H9 (cell line): ENCODE data around the gene DGKG. TPM values are rescaled to one million over a fixed set of nuclear protein-coding genes. Genes with fewer than 3 reads are reported as not detected.

Source experiments
- DNase-seq: peaks from one replicate; pipeline ENCODE4 v3.0.0-alpha.2; 2017
- H2AFZ ChIP-seq: one replicate; pipeline ENCODE4 v1.6.1; 2013; ENCODE audit warnings: mild to moderate bottlenecking, low read length, control low read depth, moderate library complexity
- H2AK5ac ChIP-seq: 2 replicates; pipeline ENCODE4 v1.6.1; 2013; ENCODE audit warnings: low read length, control low read depth, mixed read lengths; ENCODE audit not compliant: insufficient read length
- H2BK120ac ChIP-seq: one replicate; pipeline ENCODE4 v1.6.1; 2013; ENCODE audit warnings: low read depth, mild to moderate bottlenecking, low read length, control low read depth, inconsistent platforms; ENCODE audit not compliant: poor library complexity, severe bottlenecking
- H2BK12ac ChIP-seq: 2 replicates; pipeline ENCODE4 v1.6.1; 2013; ENCODE audit warnings: low read length, control low read depth, mixed read lengths, low read depth; ENCODE audit not compliant: insufficient read length
- H2BK15ac ChIP-seq: 2 replicates; pipeline ENCODE4 v1.6.1; 2013; ENCODE audit warnings: low read depth, low read length, control low read depth
- H2BK20ac ChIP-seq: one replicate; pipeline ENCODE4 v1.6.1; 2013; ENCODE audit warnings: low read depth, mild to moderate bottlenecking, low read length, control low read depth, inconsistent platforms; ENCODE audit not compliant: poor library complexity, severe bottlenecking
- H2BK5ac ChIP-seq: 2 replicates; pipeline ENCODE4 v1.6.1; 2013; ENCODE audit warnings: low read length, control low read depth, mixed read lengths; ENCODE audit not compliant: insufficient read length
- H3K14ac ChIP-seq: 2 replicates; pipeline ENCODE4 v1.6.1; 2013; ENCODE audit warnings: low read length, control low read depth; ENCODE audit not compliant: insufficient read depth
- H3K18ac ChIP-seq: 2 replicates; pipeline ENCODE4 v1.6.1; 2013; ENCODE audit warnings: low read depth, mild to moderate bottlenecking, mixed read lengths, low read length, control low read depth; ENCODE audit not compliant: insufficient read length
- H3K23ac ChIP-seq: 2 replicates; pipeline ENCODE4 v1.6.1; 2013; ENCODE audit warnings: low read length, control low read depth, mixed read lengths, low read depth; ENCODE audit not compliant: insufficient read length
- H3K23me2 ChIP-seq: 2 replicates; pipeline ENCODE4 v1.6.1; 2013; ENCODE audit warnings: low read depth, mild to moderate bottlenecking, mixed read lengths, low read length, control low read depth; ENCODE audit not compliant: insufficient read length, poor library complexity, severe bottlenecking
- H3K27ac ChIP-seq: 2 replicates; pipeline ENCODE4 v1.5.1; 2013; ENCODE audit warnings: low read length, control low read depth, mixed read lengths, low read depth; ENCODE audit not compliant: insufficient read length
- H3K27me3 ChIP-seq: 2 replicates; pipeline ENCODE4 v1.6.1; 2013; ENCODE audit warnings: low read length, control low read depth, inconsistent platforms; ENCODE audit not compliant: insufficient read depth
- H3K4ac ChIP-seq: 2 replicates; pipeline ENCODE4 v1.6.1; 2013; ENCODE audit warnings: low read depth, mild to moderate bottlenecking, control low read depth, inconsistent platforms, low read length, moderate library complexity
- H3K4me1 ChIP-seq: 2 replicates; pipeline ENCODE4 v1.6.1; 2013; ENCODE audit warnings: low read length, control low read depth, inconsistent platforms; ENCODE audit not compliant: insufficient read depth
- H3K4me2 ChIP-seq: 2 replicates; pipeline ENCODE4 v1.6.1; 2013; ENCODE audit warnings: low read length, control low read depth, mixed read lengths; ENCODE audit not compliant: insufficient read length, insufficient read depth
- H3K56ac ChIP-seq: 2 replicates; pipeline ENCODE4 v1.6.1; 2013; ENCODE audit warnings: low read depth, mild to moderate bottlenecking, mixed read lengths, low read length, control low read depth; ENCODE audit not compliant: insufficient read length
- H3K79me1 ChIP-seq: 2 replicates; pipeline ENCODE4 v1.6.1; 2013; ENCODE audit warnings: low read depth, mild to moderate bottlenecking, moderate library complexity, low read length, control low read depth, inconsistent platforms; ENCODE audit not compliant: insufficient read depth, poor library complexity, severe bottlenecking
- H3K79me2 ChIP-seq: 2 replicates; pipeline ENCODE4 v1.6.1; 2013; ENCODE audit warnings: low read length, control low read depth, inconsistent platforms; ENCODE audit not compliant: insufficient read depth
- H3K9ac ChIP-seq: 2 replicates; pipeline ENCODE4 v1.6.1; 2013; ENCODE audit warnings: low read length, control low read depth, mixed read lengths; ENCODE audit not compliant: insufficient read length; ENCODE audit errors: extremely low read depth
- H3K9me3 ChIP-seq: one replicate; pipeline ENCODE4 v1.6.1; 2013; ENCODE audit warnings: low read depth, low read length, inconsistent platforms; ENCODE audit not compliant: control insufficient read depth
- H3T11ph ChIP-seq: one replicate; pipeline ENCODE4 v1.6.1; 2013; ENCODE audit warnings: mild to moderate bottlenecking, low read length, control low read depth, inconsistent platforms
- H4K20me1 ChIP-seq: one replicate; pipeline ENCODE4 v1.6.1; 2013; ENCODE audit not compliant: control insufficient read depth, insufficient read length, insufficient read depth
- H4K5ac ChIP-seq: 2 replicates; pipeline ENCODE4 v1.6.1; 2013; ENCODE audit warnings: low read depth, mild to moderate bottlenecking, mixed read lengths, low read length, control low read depth; ENCODE audit not compliant: insufficient read length
- H4K8ac ChIP-seq: replicated peaks from 2 replicates; pipeline ENCODE4 v1.6.1; 2013; ENCODE audit warnings: low read length, control low read depth, mixed read lengths, low read depth; ENCODE audit not compliant: insufficient read length
- H4K91ac ChIP-seq: 2 replicates; pipeline ENCODE4 v1.6.1; 2013; ENCODE audit warnings: low read depth, mild to moderate bottlenecking, moderate library complexity, mixed read lengths, low read length, control low read depth; ENCODE audit not compliant: insufficient read length
- H3K27ac Mint-ChIP-seq, 3 experiments: 2 replicates in 2 of 3; 3 replicates in 1 of 3; pipeline ENCODE4 v1.8.0; 2020 to 2021; ENCODE audit warnings: mixed read lengths in 3 of 3, mild to moderate bottlenecking in 1 of 3, moderate library complexity in 1 of 3
- H3K27me3 Mint-ChIP-seq: 2 replicates; pipeline ENCODE4 v1.8.0; 2021; ENCODE audit warnings: low read depth, mild to moderate bottlenecking, moderate library complexity, mixed read lengths
- H3K36me3 Mint-ChIP-seq, 3 experiments: 2 replicates in 2 of 3; 3 replicates in 1 of 3; pipeline ENCODE4 v1.8.0; 2020 to 2021; ENCODE audit warnings: low read depth in 3 of 3, mixed read lengths in 3 of 3; ENCODE audit not compliant: insufficient read depth in 1 of 3
- H3K4me1 Mint-ChIP-seq, 2 experiments: 2 replicates each; pipeline ENCODE4 v1.8.0; 2020; ENCODE audit warnings: mixed read lengths in 2 of 2
- H3K4me3 Mint-ChIP-seq, 2 experiments: 2 replicates in 1 of 2; 3 replicates in 1 of 2; pipeline ENCODE4 v1.8.0; 2020 to 2021; ENCODE audit warnings: mild to moderate bottlenecking in 2 of 2, mixed read lengths in 2 of 2, moderate library complexity in 1 of 2
- H3K9me3 Mint-ChIP-seq, 2 experiments: 2 replicates in 1 of 2; 3 replicates in 1 of 2; pipeline ENCODE4 v1.8.0; 2020; ENCODE audit warnings: mild to moderate bottlenecking in 2 of 2, mixed read lengths in 2 of 2, moderate library complexity in 1 of 2
- WGBS: extraction: QIAGEN DNeasy Blood & Tissue Kit; methylation state at CpG from one replicate; pipeline ENCODE4 v1.1.7; 2013; ENCODE audit warnings: missing lambda C conversion rate, low lambda C conversion rate, mixed read lengths; ENCODE audit not compliant: insufficient read length; ENCODE audit errors: extremely low coverage; 5-methylcytosine and 5-hydroxymethylcytosine counted together
- total RNA-seq: library from RNA; stranded (reverse); gene quantifications from 2 replicates; pipeline ENCODE4 v1.2.1, GENCODE V29; 2021
- TF ChIP-seq, protein P1 (sequence below): fragments of 200-600 bp; sonication (generic); conservative IDR thresholded peaks from 3 replicates; pipeline ENCODE4 v1.8.0; 2021; ENCODE audit warnings: antibody characterized with exemption, mild to moderate bottlenecking

The DGKG gene
- total RNA-seq, 1 experiment from 2014 or later = not detected

GRCh38 chr3:186241910-186242821, 119.9 kb downstream of the DGKG start:
- Mint-ChIP-seq H3K27me3 (peaks cover 31% of the 10 kb centered on the region), H3K27ac (no peak overlapping the region; a peak in 1 of 7 replicates), H3K4me3 (peak overlapping the region in 1 of 2 experiments; percentile 18; a peak in 1 of 5 replicates), H3K9me3 (no peaks in the 10 kb centered on the region), H3K36me3 (no peaks in the 10 kb centered on the region), H3K4me1 (peaks cover 9 to 11% of the 10 kb centered on the region in 2 experiments)
- no peaks in the 10 kb centered on the region for H3K27me3 ChIP-seq
- no peak overlapping the region for H2BK12ac ChIP-seq
- no peaks in the 10 kb centered on the region for H3K9me3 ChIP-seq
- TF ChIP-seq, protein P1, sequence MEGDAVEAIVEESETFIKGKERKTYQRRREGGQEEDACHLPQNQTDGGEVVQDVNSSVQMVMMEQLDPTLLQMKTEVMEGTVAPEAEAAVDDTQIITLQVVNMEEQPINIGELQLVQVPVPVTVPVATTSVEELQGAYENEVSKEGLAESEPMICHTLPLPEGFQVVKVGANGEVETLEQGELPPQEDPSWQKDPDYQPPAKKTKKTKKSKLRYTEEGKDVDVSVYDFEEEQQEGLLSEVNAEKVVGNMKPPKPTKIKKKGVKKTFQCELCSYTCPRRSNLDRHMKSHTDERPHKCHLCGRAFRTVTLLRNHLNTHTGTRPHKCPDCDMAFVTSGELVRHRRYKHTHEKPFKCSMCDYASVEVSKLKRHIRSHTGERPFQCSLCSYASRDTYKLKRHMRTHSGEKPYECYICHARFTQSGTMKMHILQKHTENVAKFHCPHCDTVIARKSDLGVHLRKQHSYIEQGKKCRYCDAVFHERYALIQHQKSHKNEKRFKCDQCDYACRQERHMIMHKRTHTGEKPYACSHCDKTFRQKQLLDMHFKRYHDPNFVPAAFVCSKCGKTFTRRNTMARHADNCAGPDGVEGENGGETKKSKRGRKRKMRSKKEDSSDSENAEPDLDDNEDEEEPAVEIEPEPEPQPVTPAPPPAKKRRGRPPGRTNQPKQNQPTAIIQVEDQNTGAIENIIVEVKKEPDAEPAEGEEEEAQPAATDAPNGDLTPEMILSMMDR = peak; percentile 75
- no peaks in the 10 kb centered on the region for H3K79me2 ChIP-seq
- no peak overlapping the region for H2BK120ac ChIP-seq
- no peak overlapping the region; the same call in 1 of the 2 replicates for H3K14ac ChIP-seq
- no peak overlapping the region for H3K23ac ChIP-seq
- no peak overlapping the region for H3T11ph ChIP-seq
- H2AK5ac ChIP-seq = no peak overlapping the region
- H2AFZ ChIP-seq = no peak overlapping the region
- H4K5ac ChIP-seq = no peak overlapping the region
- no peak overlapping the region for H3K56ac ChIP-seq
- DNase-seq = peak; percentile 91
- no peaks in the 10 kb centered on the region; the same call in 1 of the 2 replicates for H3K4me1 ChIP-seq
- no peak overlapping the region for H3K27ac ChIP-seq
- H3K79me1 ChIP-seq = no peaks in the 10 kb centered on the region
- no peak overlapping the region for H3K4me2 ChIP-seq
- no peak overlapping the region for H3K18ac ChIP-seq
- no peak overlapping the region for H3K9ac ChIP-seq
- H2BK20ac ChIP-seq = no peak overlapping the region
- no peaks in the 10 kb centered on the region for H4K20me1 ChIP-seq
- no peak overlapping the region for H2BK5ac ChIP-seq
- no peak overlapping the region for H2BK15ac ChIP-seq
- WGBS = no CpG with 5 or more reads among the region's 21 CpGs
- no peak overlapping the region for H4K8ac ChIP-seq
- no peak overlapping the region for H4K91ac ChIP-seq
- no peak overlapping the region for H3K4ac ChIP-seq
- H3K23me2 ChIP-seq = no peaks in the 10 kb centered on the region
